HG03342 (cell line): ENCODE measurements around the gene NPFF.
A peak's percentile ranks its signal among the peaks of the same experiment; 100 is the strongest.
"Not testable (repeated sequence)": the region's sequence is repeated elsewhere in the genome, so short reads cannot be mapped to it uniquely, and the experiment has no call there.

Experiments used
- ATAC-seq: cut with Tn5 transposase; IDR thresholded peaks from one replicate; pipeline ENCODE4 v1.9.1; 2021; ENCODE audit warnings: mild to moderate bottlenecking, moderate library complexity; ENCODE audit not compliant: unreplicated experiment

Gene NPFF

GRCh38 chr12:53506881-53507602 is at the start of gene NPFF:
Gene NPFF, minus strand, starts transcription at chr12:53507484. Its CDS starts 10 bp downstream, at chr12:53507474.
- ATAC-seq, result no peak

GRCh38 chr12:53552361-53553327 is 45.4 kb upstream of the NPFF start:
- no peak for ATAC-seq

- ATAC-seq, result no peak
Measured at GRCh38 chr12:53551889-53552291, 44.6 kb upstream of the NPFF start.

GRCh38 chr12:53550595-53550994 is 43.3 kb upstream of the NPFF start:
- ATAC-seq, result no peak

- ATAC-seq, result not testable (repeated sequence)
Measured at GRCh38 chr12:53550131-53550530, 42.8 kb upstream of the NPFF start.

- not testable (repeated sequence) for ATAC-seq
Measured at GRCh38 chr12:53548354-53548753, 41.1 kb upstream of the NPFF start.

GRCh38 chr12:53543539-53543938 is 36.3 kb upstream of the NPFF start:
- ATAC-seq, result peak; percentile 82

- no peak for ATAC-seq
Measured at GRCh38 chr12:53539526-53539925, 32.2 kb upstream of the NPFF start.

- ATAC-seq, result no peak
Measured at GRCh38 chr12:53538209-53538689, 31.0 kb upstream of the NPFF start.

- no peak for ATAC-seq
Measured at GRCh38 chr12:53536962-53537361, 29.7 kb upstream of the NPFF start.

GRCh38 chr12:53533471-53533870 is 26.2 kb upstream of the NPFF start:
- no peak for ATAC-seq

GRCh38 chr12:53532524-53533445 is 25.5 kb upstream of the NPFF start:
- no peak for ATAC-seq

- no peak for ATAC-seq
Measured at GRCh38 chr12:53532021-53532420, 24.7 kb upstream of the NPFF start.

- no peak for ATAC-seq
Measured at GRCh38 chr12:53530920-53531319, 23.6 kb upstream of the NPFF start.

- ATAC-seq, result no peak
Measured at GRCh38 chr12:53530061-53530460, 22.8 kb upstream of the NPFF start.

- ATAC-seq, result no peak
Measured at GRCh38 chr12:53524476-53524875, 17.2 kb upstream of the NPFF start.

GRCh38 chr12:53523131-53523530 is 15.8 kb upstream of the NPFF start:
- no peak for ATAC-seq

- ATAC-seq, result no peak
Measured at GRCh38 chr12:53518381-53518780, 11.1 kb upstream of the NPFF start.

GRCh38 chr12:53516758-53517455 is 9.6 kb upstream of the NPFF start:
- no peak for ATAC-seq

GRCh38 chr12:53515291-53515680 is 8.0 kb upstream of the NPFF start:
- ATAC-seq, result no peak
